ENCODE data around the gene DBNL.

The DBNL gene

GRCh38 chr7:44084701-44085100 lies 40.2 kb downstream of the DBNL start:
- ChIA-PET POLR2A (no interaction called here), CTCF (interaction anchor here (0.7 to 1.4 kb wide), 2 partner anchors 14 to 83 kb away, joined by 3 to 4 read pairs; no protein-coding TSS in a partner anchor)
- TF ChIP-seq CTBP1 (IDR thresholded peaks at IDR 0.05; ENCODE audit: borderline replicate concordance), result no peak
- TF ChIP-seq HDGF (IDR thresholded peaks at IDR 0.05; ENCODE audit: borderline replicate concordance), result no peak
- no peak for TF ChIP-seq SUZ12 (IDR thresholded peaks at IDR 0.05)
- no peak for TF ChIP-seq PKNOX1 (IDR thresholded peaks at IDR 0.05)
- TF ChIP-seq LEF1 (IDR thresholded peaks at IDR 0.05; ENCODE audit: borderline replicate concordance), result no peak
- no peak for TF ChIP-seq ZNF384 (IDR thresholded peaks at IDR 0.05)
- no peak for TF ChIP-seq ARNT (IDR thresholded peaks at IDR 0.05)
- no peak for TF ChIP-seq TARDBP (IDR thresholded peaks at IDR 0.05)
- no peak for TF ChIP-seq BHLHE40 (IDR thresholded peaks at IDR 0.05; ENCODE audit: borderline replicate concordance)
- no peak for TF ChIP-seq L3MBTL2 (conservative IDR thresholded peaks at IDR 0.05)
- DNase-seq (ENCODE audit: extremely low spot score), result no peak

- ChIA-PET CTCF (interaction anchor here (0.7 to 1.4 kb wide), 2 partner anchors 13 to 82 kb away, joined by 3 to 4 read pairs; no protein-coding TSS in a partner anchor), POLR2A (interaction anchor here (0.9 kb wide), 1 partner anchor 38 kb away, joined by 4 read pairs; the partner anchor contains the start of gene POLD2)
- DNase-seq (ENCODE audit: extremely low spot score), result no peak
- no peak for TF ChIP-seq L3MBTL2 (conservative IDR thresholded peaks at IDR 0.05)
- TF ChIP-seq LEF1 (IDR thresholded peaks at IDR 0.05; ENCODE audit: borderline replicate concordance), result no peak
- TF ChIP-seq NFRKB (IDR thresholded peaks at IDR 0.05), result no peak
- no peak for TF ChIP-seq FOXK2 (IDR thresholded peaks at IDR 0.05)
- no peak for TF ChIP-seq FOXA1 (IDR thresholded peaks at IDR 0.05)
- no peak for TF ChIP-seq TARDBP (IDR thresholded peaks at IDR 0.05)
- no peak for TF ChIP-seq FOXM1 (IDR thresholded peaks at IDR 0.05; ENCODE audit: borderline replicate concordance)
- TF ChIP-seq SP1 (IDR thresholded peaks at IDR 0.05), result no peak
- TF ChIP-seq BHLHE40 (IDR thresholded peaks at IDR 0.05; ENCODE audit: borderline replicate concordance), result no peak
- TF ChIP-seq HDGF (IDR thresholded peaks at IDR 0.05; ENCODE audit: borderline replicate concordance), result no peak
Observed at GRCh38 chr7:44085546-44085945, 41.0 kb downstream of the DBNL start.

- TF ChIP-seq CTBP1 (IDR thresholded peaks at IDR 0.05; ENCODE audit: borderline replicate concordance), result no peak
- TF ChIP-seq PKNOX1 (IDR thresholded peaks at IDR 0.05), result no peak
- TF ChIP-seq L3MBTL2 (conservative IDR thresholded peaks at IDR 0.05), result no peak
- no peak for TF ChIP-seq LEF1 (IDR thresholded peaks at IDR 0.05; ENCODE audit: borderline replicate concordance)
- TF ChIP-seq SP1 (IDR thresholded peaks at IDR 0.05), result no peak
- TF ChIP-seq TARDBP (IDR thresholded peaks at IDR 0.05), result no peak
- TF ChIP-seq FOXA1 (IDR thresholded peaks at IDR 0.05), result no peak
- TF ChIP-seq SUZ12 (IDR thresholded peaks at IDR 0.05), result no peak
- no peak for TF ChIP-seq ZNF384 (IDR thresholded peaks at IDR 0.05)
- no peak for TF ChIP-seq NFRKB (IDR thresholded peaks at IDR 0.05)
- no peak for TF ChIP-seq BHLHE40 (IDR thresholded peaks at IDR 0.05; ENCODE audit: borderline replicate concordance)
- TF ChIP-seq ELF4 (IDR thresholded peaks at IDR 0.05), result no peak
- TF ChIP-seq FOXK2 (IDR thresholded peaks at IDR 0.05), result no peak
- no peak for TF ChIP-seq HDGF (IDR thresholded peaks at IDR 0.05; ENCODE audit: borderline replicate concordance)
- DNase-seq (ENCODE audit: extremely low spot score), result no peak
- ChIA-PET POLR2A (no interaction called here), CTCF (no interaction called here)
Observed at GRCh38 chr7:44086627-44087026, 42.1 kb downstream of the DBNL start.

- TF ChIP-seq HDGF (IDR thresholded peaks at IDR 0.05; ENCODE audit: borderline replicate concordance), result no peak
- DNase-seq (ENCODE audit: extremely low spot score), result no peak
- ChIA-PET POLR2A (no interaction called here), CTCF (no interaction called here)
Observed at GRCh38 chr7:44087911-44088838, 43.7 kb downstream of the DBNL start.

- CTCF ChIA-PET, result no interaction called here
- no peak for DNase-seq (ENCODE audit: extremely low spot score)
- POLR2A ChIA-PET, result no interaction called here
- TF ChIP-seq TARDBP (IDR thresholded peaks at IDR 0.05), result no peak
- no peak for TF ChIP-seq BHLHE40 (IDR thresholded peaks at IDR 0.05; ENCODE audit: borderline replicate concordance)
Observed at GRCh38 chr7:44093102-44093641, 48.7 kb downstream of the DBNL start.

GRCh38 chr7:44094365-44094764 lies 49.9 kb downstream of the DBNL start:
- POLR2A ChIA-PET, result no interaction called here
- CTCF ChIA-PET, result no interaction called here
- DNase-seq (ENCODE audit: extremely low spot score), result no peak
- no peak for TF ChIP-seq ZNF384 (IDR thresholded peaks at IDR 0.05)
- no peak for TF ChIP-seq CTBP1 (IDR thresholded peaks at IDR 0.05; ENCODE audit: borderline replicate concordance)
- TF ChIP-seq ARNT (IDR thresholded peaks at IDR 0.05), result no peak
- TF ChIP-seq PKNOX1 (IDR thresholded peaks at IDR 0.05), result no peak
- no peak for TF ChIP-seq SP1 (IDR thresholded peaks at IDR 0.05)
- no peak for TF ChIP-seq L3MBTL2 (conservative IDR thresholded peaks at IDR 0.05)
- no peak for TF ChIP-seq HDGF (IDR thresholded peaks at IDR 0.05; ENCODE audit: borderline replicate concordance)
- no peak for TF ChIP-seq ELF4 (IDR thresholded peaks at IDR 0.05)

Data from HEK293T (cell line).